GM18907 (cell line): ENCODE results near the gene SETDB2.

Source experiments
- ATAC-seq: cut with Tn5 transposase; IDR thresholded peaks from one replicate; pipeline ENCODE4 v1.9.1; 2021; ENCODE audit warnings: mild to moderate bottlenecking, moderate library complexity; ENCODE audit not compliant: unreplicated experiment

SETDB2 gene, protein sequence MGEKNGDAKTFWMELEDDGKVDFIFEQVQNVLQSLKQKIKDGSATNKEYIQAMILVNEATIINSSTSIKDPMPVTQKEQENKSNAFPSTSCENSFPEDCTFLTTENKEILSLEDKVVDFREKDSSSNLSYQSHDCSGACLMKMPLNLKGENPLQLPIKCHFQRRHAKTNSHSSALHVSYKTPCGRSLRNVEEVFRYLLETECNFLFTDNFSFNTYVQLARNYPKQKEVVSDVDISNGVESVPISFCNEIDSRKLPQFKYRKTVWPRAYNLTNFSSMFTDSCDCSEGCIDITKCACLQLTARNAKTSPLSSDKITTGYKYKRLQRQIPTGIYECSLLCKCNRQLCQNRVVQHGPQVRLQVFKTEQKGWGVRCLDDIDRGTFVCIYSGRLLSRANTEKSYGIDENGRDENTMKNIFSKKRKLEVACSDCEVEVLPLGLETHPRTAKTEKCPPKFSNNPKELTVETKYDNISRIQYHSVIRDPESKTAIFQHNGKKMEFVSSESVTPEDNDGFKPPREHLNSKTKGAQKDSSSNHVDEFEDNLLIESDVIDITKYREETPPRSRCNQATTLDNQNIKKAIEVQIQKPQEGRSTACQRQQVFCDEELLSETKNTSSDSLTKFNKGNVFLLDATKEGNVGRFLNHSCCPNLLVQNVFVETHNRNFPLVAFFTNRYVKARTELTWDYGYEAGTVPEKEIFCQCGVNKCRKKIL

DNA sequence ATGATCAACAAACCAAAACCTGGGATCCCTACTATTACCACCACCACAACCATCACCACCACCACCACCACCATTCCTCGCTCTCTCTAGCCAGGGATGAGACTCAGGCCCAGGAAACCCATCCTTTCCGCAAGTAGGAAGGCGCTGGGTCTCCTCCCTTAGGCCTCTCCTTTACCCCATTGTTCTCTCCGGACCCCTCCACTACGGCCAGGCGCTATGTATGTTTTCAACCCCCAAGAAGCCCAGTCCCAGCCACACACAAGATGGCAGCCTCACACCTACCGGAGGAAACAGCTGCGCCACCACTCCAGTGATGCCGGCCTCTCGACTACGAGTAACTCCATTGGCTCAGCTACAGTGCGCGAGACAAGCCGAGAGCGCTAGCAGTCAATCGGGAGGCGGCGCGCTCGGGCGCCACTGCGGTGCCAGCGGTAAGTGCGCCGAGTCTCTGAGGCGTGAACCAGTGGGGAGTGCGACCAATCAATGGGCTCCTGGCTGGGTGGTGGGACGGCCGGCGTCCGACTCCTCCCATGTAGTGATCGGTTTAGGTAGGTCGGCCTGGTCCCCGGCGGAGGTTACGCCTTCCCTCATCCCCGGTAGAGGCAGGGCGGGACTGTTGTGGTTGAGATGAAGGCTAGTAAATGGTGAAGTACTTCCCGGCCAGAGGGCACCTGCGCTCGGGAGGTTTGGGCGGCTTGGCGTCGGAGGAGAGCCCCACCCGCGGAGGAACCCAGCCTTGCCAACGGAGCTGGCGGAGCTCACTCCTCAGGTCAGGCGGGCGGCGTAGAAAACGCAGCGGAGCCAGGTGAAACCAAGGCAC, at the start of gene SETDB2, which contains the start of gene CAB39L:
Gene SETDB2 (plus strand): TSS at position 571 of the 820 bp plus-strand sequence. CDS start 7,620 bp downstream, outside the sequence.
Gene CAB39L (minus strand): TSS at position 361 of the 820 bp plus-strand sequence. CDS start 61,154 bp downstream, outside the sequence.
- ATAC-seq: peak; percentile 95

DNA sequence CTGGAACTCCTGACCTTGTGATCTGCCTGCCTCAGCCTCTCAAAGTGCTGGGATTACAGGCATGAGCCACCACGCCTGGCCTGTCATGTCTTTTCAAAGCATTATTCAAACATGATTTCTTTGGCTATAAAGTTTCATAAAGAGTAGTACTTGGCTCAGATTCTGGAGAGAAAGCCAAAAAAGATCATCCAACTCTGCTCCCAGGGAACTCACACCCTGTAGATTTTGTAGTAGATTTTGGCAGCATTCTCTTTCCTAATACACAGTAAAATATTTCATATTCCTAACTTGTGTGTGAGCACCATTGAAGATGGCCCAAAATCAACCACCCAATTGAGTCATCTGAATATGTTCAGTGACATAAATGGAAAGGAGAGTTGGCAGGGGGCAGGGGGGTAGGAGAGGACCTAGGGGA, 48.6 kb upstream of the SETDB2 start:
- ATAC-seq: no peak

DNA sequence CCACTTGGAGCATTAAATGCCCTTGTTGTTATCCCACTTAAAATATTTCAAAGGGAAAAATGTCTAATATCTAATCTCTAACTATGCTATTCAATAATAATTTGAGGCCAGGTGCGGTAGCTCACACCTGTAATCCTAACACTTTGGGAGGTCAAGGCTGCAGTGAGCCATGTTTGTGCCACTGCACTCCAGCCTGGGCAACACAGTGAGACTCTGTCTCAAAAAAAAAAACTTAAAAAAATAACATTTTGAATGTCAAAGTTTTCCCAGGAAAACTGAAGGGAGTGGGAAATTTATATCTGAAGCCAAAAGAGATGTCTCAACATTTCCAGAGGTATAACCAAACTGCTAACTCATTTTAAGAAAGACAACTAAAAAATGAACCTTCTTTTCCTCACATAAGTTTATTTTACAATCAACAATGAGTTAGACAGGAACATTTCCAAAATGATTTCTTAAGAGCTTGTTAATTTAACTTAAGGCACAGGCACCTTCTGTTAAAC, 48.1 kb upstream of the SETDB2 start:
- no peak for ATAC-seq

DNA sequence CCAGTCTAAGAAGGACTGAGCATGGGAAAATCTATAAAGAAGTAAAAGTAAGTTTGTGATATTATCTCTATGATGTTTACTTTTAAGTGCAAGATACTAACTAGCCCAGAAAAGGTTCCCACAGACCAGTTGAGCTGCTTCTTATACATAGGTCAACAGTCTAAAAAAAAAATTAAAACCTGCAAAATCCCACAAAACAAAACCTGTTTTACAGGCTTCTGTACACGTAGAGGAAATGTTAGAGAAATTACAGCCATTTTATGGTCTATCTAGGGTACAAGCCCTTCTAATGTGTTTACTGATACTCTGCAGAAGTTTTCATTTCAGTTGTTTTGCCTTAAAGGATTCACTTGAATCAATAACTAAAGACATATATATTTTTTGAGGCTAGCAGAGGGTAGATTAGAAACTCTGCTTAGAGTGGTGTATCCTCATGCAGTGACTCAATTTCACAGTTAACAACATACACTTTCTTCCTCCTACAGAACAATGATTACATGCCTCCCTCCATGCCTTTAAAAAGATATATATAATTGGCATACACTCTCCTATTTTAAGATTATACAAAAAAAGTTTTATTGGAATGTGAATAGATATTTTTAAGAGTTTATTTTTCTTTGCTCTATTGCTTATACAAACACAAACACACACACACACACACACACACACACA, 44.1 kb upstream of the SETDB2 start:
- no peak for ATAC-seq

DNA sequence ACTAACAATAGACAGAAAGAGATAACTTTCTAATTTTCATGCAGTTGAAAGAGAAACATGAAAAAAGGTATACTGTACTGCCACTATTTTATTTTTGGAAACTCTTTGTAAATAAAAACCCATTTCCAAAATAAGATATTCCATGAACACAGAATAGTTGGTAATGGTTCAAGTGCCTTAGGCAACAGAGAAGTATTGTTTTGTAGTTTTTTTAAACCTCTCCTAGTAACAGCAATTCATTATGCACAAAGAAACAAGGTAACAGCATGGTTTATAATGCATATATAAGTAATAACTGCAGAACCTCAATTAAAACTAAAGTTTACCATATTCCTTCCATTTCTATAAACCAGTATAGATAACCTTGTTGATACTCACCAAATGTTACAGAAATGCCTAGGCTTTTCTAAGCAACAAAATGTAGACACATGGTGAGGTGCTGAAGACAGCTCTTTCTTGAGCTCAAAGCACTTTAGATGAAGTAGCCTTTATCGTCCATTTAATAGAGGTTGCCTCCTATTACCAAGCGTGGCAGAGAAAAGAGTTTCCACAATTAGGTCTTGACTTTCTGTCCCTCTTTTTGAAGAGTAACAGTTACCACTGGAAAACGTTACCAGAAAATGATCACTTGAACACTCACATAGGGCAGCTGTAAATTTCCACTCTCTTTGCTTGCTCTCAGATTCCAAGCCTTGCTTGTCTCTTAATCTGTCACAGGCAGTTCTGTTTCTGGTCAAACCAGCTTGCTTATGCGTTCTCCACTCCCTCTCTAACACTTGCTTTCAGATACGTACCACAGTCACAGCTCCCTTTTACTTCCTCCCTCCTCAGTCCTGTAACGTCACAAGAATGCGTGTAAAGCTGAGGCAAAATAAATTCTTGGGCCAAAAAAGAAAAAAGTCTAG, 43.1 kb upstream of the SETDB2 start:
- no peak for ATAC-seq

DNA sequence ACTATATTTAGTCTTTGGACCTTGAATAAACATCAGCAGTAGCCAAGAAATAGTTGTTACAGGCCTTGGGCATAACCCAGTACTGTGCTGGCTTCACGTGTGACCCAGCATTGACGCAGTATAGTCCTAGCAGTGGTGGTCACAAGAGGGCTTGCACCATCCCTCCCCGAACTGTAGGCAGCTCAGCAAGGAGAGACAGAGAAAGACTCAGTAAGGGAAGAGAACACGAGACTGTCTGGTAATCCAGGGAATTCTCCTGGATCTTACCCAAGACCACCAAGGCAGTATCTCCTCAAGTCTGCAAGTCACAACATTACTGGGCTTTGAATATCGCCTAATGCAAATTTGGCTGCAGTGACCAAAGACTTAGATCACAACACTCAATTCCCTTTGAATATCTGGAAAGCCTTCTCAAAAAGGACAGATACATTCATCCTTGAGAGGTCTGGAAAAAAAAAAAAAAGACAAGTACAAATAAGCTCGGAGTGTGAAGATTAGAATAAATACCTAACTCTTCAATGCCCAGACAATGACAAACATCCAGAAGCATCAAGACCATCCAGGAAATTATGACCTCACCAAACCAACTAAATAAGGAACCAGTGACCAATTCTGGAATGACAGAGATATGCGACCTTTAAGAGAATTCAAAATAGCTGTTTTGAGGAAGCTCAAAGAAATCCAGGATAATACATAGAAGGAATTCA, 39.9 kb upstream of the SETDB2 start:
- no peak for ATAC-seq

DNA sequence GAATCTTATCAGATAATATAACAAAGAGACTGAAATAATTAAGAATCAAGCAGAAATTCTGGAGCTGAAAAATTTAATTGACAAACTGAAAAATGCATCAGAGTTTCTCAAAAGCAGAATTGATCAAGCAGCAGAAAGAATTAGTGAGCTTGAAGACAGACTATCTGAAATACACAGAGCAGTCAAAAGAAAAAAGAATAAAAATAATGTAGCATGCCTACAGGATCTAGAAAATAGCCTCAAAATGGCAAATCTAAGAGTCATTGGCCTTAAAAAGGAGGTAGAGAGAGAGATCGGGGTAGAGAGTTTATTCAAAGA, 39.4 kb upstream of the SETDB2 start:
- no peak for ATAC-seq

DNA sequence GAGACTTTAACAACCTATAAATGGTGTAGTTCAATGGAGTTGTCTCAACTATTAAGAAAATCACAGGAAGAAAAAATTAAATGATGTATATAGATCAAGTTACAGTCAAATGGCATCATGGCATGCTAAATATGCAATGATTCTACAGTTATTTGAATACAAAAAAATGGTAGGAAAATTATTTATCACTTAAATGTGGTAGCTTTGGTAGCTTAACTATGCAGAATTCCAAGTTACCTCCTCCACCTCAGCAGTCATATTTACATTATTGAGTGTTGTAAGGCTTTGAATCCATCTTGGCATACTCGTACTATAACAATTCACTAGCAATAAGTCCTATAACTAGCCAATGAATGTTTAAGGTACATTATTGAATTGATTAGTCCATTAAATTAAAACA, 37.0 kb upstream of the SETDB2 start:
- no peak for ATAC-seq

DNA sequence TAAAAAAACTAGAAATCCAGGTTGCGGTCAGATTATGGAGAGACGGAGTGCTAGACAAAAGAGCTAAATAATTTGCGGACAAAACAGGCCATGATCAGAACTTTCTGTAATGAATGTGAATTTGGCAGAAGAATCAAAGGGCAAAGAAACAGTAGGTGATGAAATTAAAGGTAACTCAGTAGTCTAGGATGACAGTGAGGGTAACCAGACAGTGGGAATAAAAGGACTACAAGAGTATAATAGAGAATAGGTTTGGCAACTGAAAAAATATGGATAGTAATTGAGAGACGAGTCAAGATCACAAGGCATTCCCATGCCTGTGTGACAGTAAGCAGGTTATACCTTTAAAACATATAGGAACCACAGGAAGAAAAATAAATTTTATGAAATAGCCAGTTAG, 36.1 kb upstream of the SETDB2 start:
- ATAC-seq: no peak

DNA sequence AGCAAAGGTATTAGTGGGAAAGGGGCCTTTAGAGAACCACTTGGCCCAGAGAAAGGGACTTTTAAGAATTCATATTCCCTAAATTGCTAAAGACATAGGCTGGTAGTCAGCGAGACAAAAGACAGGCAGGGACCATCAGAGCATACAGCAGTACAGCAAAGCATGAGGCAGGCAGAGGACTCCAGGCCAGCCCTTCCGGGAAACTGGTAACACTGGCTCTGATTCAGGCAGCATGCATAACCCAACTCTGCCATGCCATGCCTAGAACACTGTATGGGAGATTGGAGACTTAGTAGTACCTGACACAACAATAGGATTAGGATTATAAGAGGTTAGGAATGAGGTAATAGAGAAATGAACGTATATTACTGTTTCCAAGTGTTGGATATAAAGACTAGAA, 35.1 kb upstream of the SETDB2 start:
- ATAC-seq: no peak

DNA sequence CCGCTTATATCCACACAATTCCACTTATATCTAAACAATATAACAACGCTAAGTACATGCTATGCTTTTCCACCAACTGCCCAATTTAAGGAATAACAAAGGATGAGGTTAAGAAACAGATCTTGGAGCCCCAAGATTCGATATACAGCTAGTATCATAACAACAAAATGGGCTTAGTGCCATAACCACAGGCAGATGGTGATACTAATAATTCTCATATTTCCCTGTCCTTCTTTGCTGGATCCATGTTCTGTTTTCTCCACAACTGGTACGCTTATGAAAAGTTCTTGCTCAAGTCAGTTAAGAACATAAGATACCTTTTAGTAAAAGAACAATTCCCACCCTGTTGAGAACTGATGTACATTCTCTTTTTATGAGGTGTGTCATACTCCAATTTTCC, 34.1 kb upstream of the SETDB2 start:
- ATAC-seq: no peak

DNA sequence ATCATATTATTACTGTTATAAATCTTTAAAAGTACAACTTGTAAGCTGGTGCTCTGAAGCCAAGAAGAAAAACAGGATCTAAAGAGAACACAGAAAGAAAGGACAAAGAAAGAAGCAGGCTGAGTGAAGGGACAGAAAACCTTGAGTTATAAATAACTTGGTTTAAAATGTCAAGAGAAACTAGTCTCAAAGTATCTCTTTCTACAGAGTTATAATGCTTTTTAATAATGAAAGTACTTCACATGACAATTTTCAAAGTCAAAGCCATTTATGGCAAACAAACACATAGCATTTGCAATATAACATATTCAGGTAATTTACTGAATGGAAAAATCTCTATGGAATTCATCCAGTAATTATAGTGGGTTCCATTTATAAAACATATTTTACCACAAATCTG, 33.6 kb upstream of the SETDB2 start:
- ATAC-seq: no peak

DNA sequence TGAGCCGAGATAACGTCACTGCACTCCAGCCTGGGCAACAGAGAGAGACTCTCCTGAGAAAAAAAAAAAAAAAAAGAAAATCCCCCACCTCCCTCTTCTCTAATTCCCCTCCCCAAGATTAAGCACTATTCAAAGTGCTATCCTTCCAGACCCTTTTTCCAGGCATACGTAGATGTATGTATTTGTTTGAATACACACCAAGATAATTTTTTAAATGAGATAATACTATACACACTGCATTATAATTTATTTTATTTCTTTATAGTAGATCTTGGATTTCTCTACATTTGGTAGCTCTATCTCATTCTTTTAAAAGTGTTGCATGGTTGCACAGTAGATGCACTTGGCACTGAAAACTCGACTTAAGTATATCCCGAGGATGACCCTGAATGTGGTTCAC, 32.7 kb upstream of the SETDB2 start:
- ATAC-seq: no peak

DNA sequence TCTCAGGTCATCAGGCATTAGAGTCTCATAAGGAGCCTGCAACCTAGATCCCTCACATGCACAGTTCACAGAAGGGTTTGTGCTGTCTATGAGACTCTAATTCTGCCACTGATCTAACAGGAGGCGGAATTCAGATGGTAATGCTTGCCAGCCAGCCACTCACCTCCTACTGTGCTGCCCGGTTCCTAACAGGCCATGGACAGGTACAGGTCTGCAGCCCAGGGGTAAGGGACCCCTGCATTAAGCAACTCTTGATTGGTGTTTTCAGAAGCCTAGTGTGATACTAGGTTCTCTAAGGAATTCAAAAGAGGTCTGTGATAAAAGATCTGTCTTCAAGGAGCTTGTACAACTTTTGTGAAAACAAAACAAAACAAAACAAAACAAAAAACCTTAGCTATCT, 31.3 kb upstream of the SETDB2 start:
- ATAC-seq: no peak

DNA sequence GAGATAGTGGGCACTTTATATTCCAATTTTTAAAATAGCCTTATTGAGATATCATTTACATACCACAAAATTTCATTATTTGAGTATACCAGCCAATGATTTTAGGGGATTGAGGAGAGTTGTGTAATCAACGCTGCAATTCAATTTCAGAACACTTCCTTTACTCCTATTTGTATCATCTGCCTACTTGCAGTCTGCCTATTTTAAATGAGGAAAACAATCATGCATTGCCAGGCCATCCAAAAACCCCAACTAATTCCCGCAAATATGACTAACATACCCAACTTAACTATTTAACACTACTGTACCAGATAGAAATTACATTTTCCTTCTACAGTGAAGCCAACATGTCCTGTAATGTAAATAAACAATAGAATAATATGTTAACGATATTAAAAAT, 26.9 kb upstream of the SETDB2 start:
- ATAC-seq: no peak

DNA sequence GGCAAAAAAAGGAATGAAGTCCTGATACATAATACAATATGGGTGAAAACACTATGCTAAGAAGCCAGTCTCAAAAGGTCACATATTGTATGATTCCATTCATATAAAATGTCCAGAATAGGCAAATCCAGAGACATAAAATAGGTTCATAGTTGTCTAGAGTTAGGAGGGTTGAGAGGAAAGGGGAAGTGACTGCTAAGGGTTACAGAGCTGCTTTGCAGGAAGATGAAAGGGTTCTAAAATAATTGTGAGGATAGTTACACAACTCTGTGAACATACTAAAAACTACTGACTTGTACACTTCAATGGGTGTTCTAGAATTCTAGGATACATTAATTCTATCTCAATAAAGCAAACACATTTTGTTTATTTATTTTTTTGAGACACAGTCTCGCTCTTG, 25.9 kb upstream of the SETDB2 start:
- ATAC-seq: no peak

DNA sequence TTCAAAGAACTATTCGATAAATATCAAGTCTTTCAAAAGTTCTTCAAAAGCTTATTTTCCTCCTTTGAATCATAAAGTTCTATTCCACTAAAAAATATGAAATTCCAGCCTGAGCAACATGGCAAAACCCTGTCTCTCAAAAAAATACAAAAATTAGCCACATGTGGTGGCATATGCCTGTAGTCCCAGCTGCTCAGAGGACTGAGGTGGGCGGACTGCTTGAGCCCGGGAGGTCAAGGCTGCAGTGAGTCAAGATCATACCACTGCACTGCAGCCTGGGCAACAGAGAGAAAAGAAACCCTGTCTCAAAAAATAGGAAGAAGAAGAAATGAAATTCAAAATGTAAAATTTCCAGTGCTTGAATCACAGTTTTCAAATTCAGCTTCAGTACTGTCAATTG, 24.8 kb upstream of the SETDB2 start:
- ATAC-seq: no peak

DNA sequence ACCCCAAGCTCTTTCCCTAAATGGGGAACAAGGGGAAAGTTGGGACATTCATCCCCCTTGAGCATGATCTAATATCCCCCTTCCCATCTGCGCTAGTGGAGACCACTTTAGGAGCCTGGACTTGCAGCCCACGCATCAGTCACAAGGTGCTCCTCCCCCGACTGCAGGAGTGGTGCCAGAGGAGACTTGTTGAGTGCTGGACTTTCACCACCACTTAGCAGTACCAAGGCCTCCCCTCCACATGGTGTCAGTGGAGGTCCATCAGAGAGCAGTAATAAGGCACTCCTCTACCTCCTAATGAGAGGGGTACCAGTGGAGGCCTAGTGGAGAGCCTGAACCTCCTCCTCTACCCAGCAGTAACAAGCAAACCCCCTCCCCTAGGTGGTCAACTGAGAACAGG, 22.7 kb upstream of the SETDB2 start:
- peak; percentile 75 for ATAC-seq

DNA sequence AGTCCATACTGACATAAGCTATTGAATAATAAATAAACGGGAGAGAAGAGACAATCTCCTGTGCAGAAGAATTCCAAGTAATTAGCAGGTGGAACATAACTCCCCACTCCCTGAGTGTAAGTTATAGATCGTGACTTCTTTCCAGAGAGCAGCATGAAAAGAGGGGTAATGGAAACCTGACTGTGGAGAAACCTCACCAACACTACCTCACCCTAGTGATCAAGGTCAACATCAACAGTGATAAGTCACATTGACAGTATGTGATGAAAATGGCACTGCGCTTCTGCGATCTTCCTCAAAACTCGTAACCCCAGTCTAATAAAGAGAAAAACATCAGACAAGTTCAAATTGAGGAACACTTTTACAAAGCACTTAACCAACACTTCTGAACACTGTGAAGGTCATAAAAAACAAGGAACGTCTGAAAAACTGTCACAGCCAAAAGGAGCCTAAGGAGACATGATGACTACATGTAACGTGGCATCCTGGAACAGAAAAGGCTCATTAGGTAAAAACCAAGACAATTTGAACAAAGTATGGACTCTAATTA, 20.0 kb upstream of the SETDB2 start:
- no peak for ATAC-seq
